Measurements from ENCODE around the gene ZC2HC1B.

GRCh38 chr6:143845033-143845432 lies 19.2 kb upstream of the ZC2HC1B start:
- TF ChIP-seq GABPA (IDR thresholded peaks at IDR 0.05 in 1 of 2, conservative IDR thresholded peaks at IDR 0.05 in 1 of 2) = no peak
- no peak for TF ChIP-seq CTCF (IDR thresholded peaks at IDR 0.05; ENCODE audit: low read depth, low read length, missing input control)
- TF ChIP-seq MAX (IDR thresholded peaks at IDR 0.05) = no peak

Measured in liver (tissue), 3 donors.